Hepatocyte (in vitro differentiated cells): ENCODE results near the gene RICTOR.
"Not testable (repeated sequence)": the region's sequence is repeated elsewhere in the genome, so short reads cannot be mapped to it uniquely, and the experiment has no call there.

Experiments
- EZH2 ChIP-seq: fragments of 200-600 bp; sonication (generic); IDR thresholded peaks from 2 replicates; pipeline ENCODE4 v1.6.1; 2016; ENCODE audit warnings: antibody characterized with exemption, mild to moderate bottlenecking, borderline replicate concordance
- TF ChIP-seq, protein P1 (sequence below): fragments of 200-600 bp; sonication (generic); IDR thresholded peaks from 2 replicates; pipeline ENCODE4 v1.5.1; 2016; ENCODE audit warnings: antibody characterized with exemption, mild to moderate bottlenecking; ENCODE audit not compliant: poor library complexity

- TF ChIP-seq, protein P1, sequence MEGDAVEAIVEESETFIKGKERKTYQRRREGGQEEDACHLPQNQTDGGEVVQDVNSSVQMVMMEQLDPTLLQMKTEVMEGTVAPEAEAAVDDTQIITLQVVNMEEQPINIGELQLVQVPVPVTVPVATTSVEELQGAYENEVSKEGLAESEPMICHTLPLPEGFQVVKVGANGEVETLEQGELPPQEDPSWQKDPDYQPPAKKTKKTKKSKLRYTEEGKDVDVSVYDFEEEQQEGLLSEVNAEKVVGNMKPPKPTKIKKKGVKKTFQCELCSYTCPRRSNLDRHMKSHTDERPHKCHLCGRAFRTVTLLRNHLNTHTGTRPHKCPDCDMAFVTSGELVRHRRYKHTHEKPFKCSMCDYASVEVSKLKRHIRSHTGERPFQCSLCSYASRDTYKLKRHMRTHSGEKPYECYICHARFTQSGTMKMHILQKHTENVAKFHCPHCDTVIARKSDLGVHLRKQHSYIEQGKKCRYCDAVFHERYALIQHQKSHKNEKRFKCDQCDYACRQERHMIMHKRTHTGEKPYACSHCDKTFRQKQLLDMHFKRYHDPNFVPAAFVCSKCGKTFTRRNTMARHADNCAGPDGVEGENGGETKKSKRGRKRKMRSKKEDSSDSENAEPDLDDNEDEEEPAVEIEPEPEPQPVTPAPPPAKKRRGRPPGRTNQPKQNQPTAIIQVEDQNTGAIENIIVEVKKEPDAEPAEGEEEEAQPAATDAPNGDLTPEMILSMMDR: not testable (repeated sequence)
- not testable (repeated sequence) for TF ChIP-seq EZH2
Observed at GRCh38 chr5:39034493-39034892, 39.7 kb downstream of the RICTOR start.
